Measurements from ENCODE around the gene FOXJ2. TPM values are rescaled to one million over a fixed set of nuclear protein-coding genes. Genes with fewer than 3 reads are reported as not detected.

The FOXJ2 gene
- total and polyA plus RNA-seq, 2 donors from 2014 or later: 4.4 to 17.0 TPM

- H3K27me3 ChIP-seq (ENCODE audit: control insufficient read depth, insufficient read depth, low read length): peaks cover 10% of the 10 kb centered on the region
- TF ChIP-seq CTCF (IDR thresholded peaks at IDR 0.05; ENCODE audit: borderline replicate concordance, extremely low read depth, insufficient read depth): no peak
- H3K27ac ChIP-seq (ENCODE audit: low read depth in 2 of 2, low read length in 2 of 2): no peak overlapping the region
- intact Hi-C loops (cut with DNase I): no loop called here
- H3K9ac ChIP-seq (ENCODE audit: low read length in 3 of 3): no peak overlapping the region
- no peaks in the 10 kb centered on the region for H3K36me3 ChIP-seq (ENCODE audit: control insufficient read depth in 2 of 3, insufficient read depth in 3 of 3, low read length in 3 of 3)
- H3K4me3 ChIP-seq (ENCODE audit: low read length in 3 of 3): peak overlapping the region in 1 of 3 donors; percentile 25
- DNase-seq: peak in 4 of 5 donors; percentile 70 to 83 (median 78)
- no peaks in the 10 kb centered on the region for H3K9me3 ChIP-seq (ENCODE audit: control insufficient read depth in 2 of 3, insufficient read depth in 1 of 3, low read length in 3 of 3)
- no peak for FAIRE-seq
- peaks cover 0 to 2% (median 0%) of the 10 kb centered on the region in 3 donors for H3K4me1 ChIP-seq (ENCODE audit: control insufficient read depth in 2 of 3, insufficient read depth in 2 of 3, low read depth in 1 of 3, low read length in 3 of 3)
Observed at GRCh38 chr12:8018666-8019581, 13.6 kb upstream of the FOXJ2 start.

- intact Hi-C loops (cut with DNase I): no loop called here
- H3K9me3 ChIP-seq (ENCODE audit: control insufficient read depth in 2 of 3, insufficient read depth in 1 of 3, low read length in 3 of 3): no peaks in the 10 kb centered on the region
- H3K27ac ChIP-seq (ENCODE audit: low read depth in 2 of 2, low read length in 2 of 2): peak overlapping the region; percentile 100
- no peaks in the 10 kb centered on the region for H3K4me1 ChIP-seq (ENCODE audit: control insufficient read depth in 2 of 3, insufficient read depth in 2 of 3, low read depth in 1 of 3, low read length in 3 of 3)
- no peaks in the 10 kb centered on the region for H3K27me3 ChIP-seq (ENCODE audit: control insufficient read depth, insufficient read depth, low read length)
- no peaks in the 10 kb centered on the region for H3K36me3 ChIP-seq (ENCODE audit: control insufficient read depth in 2 of 3, insufficient read depth in 3 of 3, low read length in 3 of 3)
- peak overlapping the region; percentile 87 to 97 (median 91) for H3K4me3 ChIP-seq (ENCODE audit: low read length in 3 of 3)
- no peak for TF ChIP-seq CTCF (IDR thresholded peaks at IDR 0.05; ENCODE audit: borderline replicate concordance, extremely low read depth, insufficient read depth)
- H3K9ac ChIP-seq (ENCODE audit: low read length in 3 of 3): peak overlapping the region; percentile 82 to 98 (median 92)
- DNase-seq (peak; percentile 98 to 100 (median 99)), FAIRE-seq (peak; percentile 99)
Observed at GRCh38 chr12:8026291-8026900, 6.1 kb upstream of the FOXJ2 start.

GRCh38 chr12:8027856-8028255, 4.7 kb upstream of the FOXJ2 start:
- Histone ChIP-seq H3K27ac (ENCODE audit: low read depth in 2 of 2, low read length in 2 of 2) (no peak overlapping the region), H3K36me3 (ENCODE audit: control insufficient read depth in 2 of 3, insufficient read depth in 3 of 3, low read length in 3 of 3) (no peaks in the 10 kb centered on the region), H3K9ac (ENCODE audit: low read length in 3 of 3) (peak overlapping the region in 1 of 3 donors; percentile 98), H3K4me3 (ENCODE audit: low read length in 3 of 3) (peak overlapping the region in 1 of 3 donors; percentile 14), H3K9me3 (ENCODE audit: control insufficient read depth in 2 of 3, insufficient read depth in 1 of 3, low read length in 3 of 3) (no peaks in the 10 kb centered on the region), H3K4me1 (ENCODE audit: control insufficient read depth in 2 of 3, insufficient read depth in 2 of 3, low read depth in 1 of 3, low read length in 3 of 3) (peaks cover 0 to 3% (median 0%) of the 10 kb centered on the region in 3 donors), H3K27me3 (ENCODE audit: control insufficient read depth, insufficient read depth, low read length) (no peaks in the 10 kb centered on the region)
- intact Hi-C loops (cut with DNase I): no loop called here
- no peak for TF ChIP-seq CTCF (IDR thresholded peaks at IDR 0.05; ENCODE audit: borderline replicate concordance, extremely low read depth, insufficient read depth)
- FAIRE-seq: no peak
- no peak for DNase-seq

Measured in kidney (tissue), 14 donors.